ENCODE results near the gene SETD1B.
"Not testable (repeated sequence)": the region's sequence is repeated elsewhere in the genome, so short reads cannot be mapped to it uniquely, and the experiment has no call there.

The SETD1B gene

GRCh38 chr12:121803861-121804416, at the start of gene SETD1B:
SETD1B (plus strand) TSS chr12:121804009; CDS start chr12:121804738, 729 bp downstream.
- DNase-seq, result no peak

GRCh38 chr12:121754836-121755235, 49.0 kb upstream of the SETD1B start:
- DNase-seq, result no peak

GRCh38 chr12:121755591-121755990, 48.2 kb upstream of the SETD1B start:
- no peak for DNase-seq

- not testable (repeated sequence) for DNase-seq
Measured at GRCh38 chr12:121758536-121758935, 45.3 kb upstream of the SETD1B start.

GRCh38 chr12:121762269-121762668, 41.5 kb upstream of the SETD1B start:
- no peak for DNase-seq

- no peak for DNase-seq
Measured at GRCh38 chr12:121764808-121765207, 39.0 kb upstream of the SETD1B start.

- DNase-seq, result no peak
Measured at GRCh38 chr12:121765573-121765972, 38.2 kb upstream of the SETD1B start.

- no peak for DNase-seq
Measured at GRCh38 chr12:121766290-121767039, 37.3 kb upstream of the SETD1B start.

GRCh38 chr12:121767525-121768016, 36.2 kb upstream of the SETD1B start:
- peak; percentile 52 to 57 for DNase-seq

GRCh38 chr12:121769297-121769830, 34.4 kb upstream of the SETD1B start:
- DNase-seq, result no peak

GRCh38 chr12:121769831-121770301, 33.9 kb upstream of the SETD1B start:
- no peak for DNase-seq

- DNase-seq, result no peak
Measured at GRCh38 chr12:121770388-121770787, 33.4 kb upstream of the SETD1B start.

GRCh38 chr12:121770813-121771625, 32.8 kb upstream of the SETD1B start:
- DNase-seq, result no peak

- DNase-seq, result no peak
Measured at GRCh38 chr12:121773011-121773777, 30.6 kb upstream of the SETD1B start.

GRCh38 chr12:121774968-121775474, 28.8 kb upstream of the SETD1B start:
- DNase-seq, result no peak

GRCh38 chr12:121775501-121775900, 28.3 kb upstream of the SETD1B start:
- DNase-seq, result no peak

- DNase-seq, result no peak
Measured at GRCh38 chr12:121776190-121777098, 27.4 kb upstream of the SETD1B start.

GRCh38 chr12:121778567-121779421, 25.0 kb upstream of the SETD1B start:
- no peak for DNase-seq

- no peak for DNase-seq
Measured at GRCh38 chr12:121779422-121779895, 24.4 kb upstream of the SETD1B start.

- DNase-seq, result no peak
Measured at GRCh38 chr12:121780429-121780828, 23.4 kb upstream of the SETD1B start.

Measured in cerebellar nuclear complex (tissue), 1 donor.